ENCODE results near the gene ST6GALNAC2. TPM values are rescaled to one million over a fixed set of nuclear protein-coding genes. Genes with fewer than 3 reads are reported as not detected.
"Not testable (repeated sequence)": the region's sequence is repeated elsewhere in the genome, so short reads cannot be mapped to it uniquely, and the experiment has no call there.

The ST6GALNAC2 gene
- polyA plus RNA-seq, 1 donor, result 8.1 TPM

- DNase-seq, result no peak
These were observed 14.7 kb downstream of the ST6GALNAC2 start for GRCh38 chr17:76570877-76571471.

- DNase-seq, result no peak
These were observed 15.2 kb downstream of the ST6GALNAC2 start for GRCh38 chr17:76570457-76570856.

DNA sequence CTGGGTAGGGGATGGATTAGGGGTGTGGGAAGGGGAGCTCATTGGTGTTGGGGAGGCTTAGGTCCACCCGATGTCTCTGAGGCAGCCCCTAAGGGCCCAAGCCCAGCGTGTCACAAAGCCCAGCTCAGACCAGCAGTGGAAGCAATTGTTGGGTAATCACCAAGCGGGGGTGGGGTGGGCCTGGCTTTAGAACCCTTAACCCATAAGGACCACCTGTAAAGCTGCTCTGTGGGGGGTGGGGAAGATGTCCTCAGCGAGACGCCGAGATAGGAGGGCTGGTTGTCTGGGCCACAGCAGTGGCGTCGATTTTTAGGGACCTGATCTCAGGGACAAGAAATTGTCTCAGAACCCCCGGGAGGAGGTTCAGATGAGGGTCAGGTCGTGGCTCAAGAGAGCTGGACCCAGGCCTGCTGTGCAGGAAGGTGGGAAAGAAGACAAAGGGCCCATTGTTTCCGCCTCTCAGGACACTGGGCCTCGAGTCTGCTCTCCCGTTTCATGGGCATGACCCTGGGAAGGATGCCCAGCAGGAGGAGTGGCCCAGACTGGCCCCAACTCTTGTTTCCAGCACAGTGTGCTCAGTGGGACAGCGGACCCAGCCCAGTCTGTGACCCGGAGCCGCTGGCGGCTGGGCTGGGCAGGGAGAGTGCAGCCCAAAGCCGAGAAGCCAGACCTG lies 15.9 kb downstream of the ST6GALNAC2 start:
- no peak for DNase-seq

DNA sequence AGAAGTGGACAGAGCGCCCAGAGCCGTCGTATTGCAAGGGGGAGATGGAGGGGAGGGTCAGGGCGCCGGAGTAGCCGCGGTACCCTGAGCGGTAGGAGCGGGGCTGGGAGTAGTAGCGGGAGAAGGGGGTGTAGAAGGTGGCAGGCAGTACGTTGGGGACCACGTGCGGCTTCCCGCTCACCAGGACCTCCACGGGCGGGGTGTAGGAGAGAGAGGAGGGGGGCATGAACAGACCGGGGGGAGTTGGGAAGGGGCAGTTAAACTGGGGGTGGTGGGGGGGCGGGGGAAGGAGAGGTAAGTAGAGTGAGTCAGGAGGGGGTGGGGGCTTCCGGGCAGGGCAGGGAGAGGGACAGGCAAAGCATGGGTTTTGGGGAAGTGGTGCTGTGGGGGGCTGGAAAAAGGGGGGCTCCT lies 16.8 kb downstream of the ST6GALNAC2 start:
- no peak for DNase-seq

DNA sequence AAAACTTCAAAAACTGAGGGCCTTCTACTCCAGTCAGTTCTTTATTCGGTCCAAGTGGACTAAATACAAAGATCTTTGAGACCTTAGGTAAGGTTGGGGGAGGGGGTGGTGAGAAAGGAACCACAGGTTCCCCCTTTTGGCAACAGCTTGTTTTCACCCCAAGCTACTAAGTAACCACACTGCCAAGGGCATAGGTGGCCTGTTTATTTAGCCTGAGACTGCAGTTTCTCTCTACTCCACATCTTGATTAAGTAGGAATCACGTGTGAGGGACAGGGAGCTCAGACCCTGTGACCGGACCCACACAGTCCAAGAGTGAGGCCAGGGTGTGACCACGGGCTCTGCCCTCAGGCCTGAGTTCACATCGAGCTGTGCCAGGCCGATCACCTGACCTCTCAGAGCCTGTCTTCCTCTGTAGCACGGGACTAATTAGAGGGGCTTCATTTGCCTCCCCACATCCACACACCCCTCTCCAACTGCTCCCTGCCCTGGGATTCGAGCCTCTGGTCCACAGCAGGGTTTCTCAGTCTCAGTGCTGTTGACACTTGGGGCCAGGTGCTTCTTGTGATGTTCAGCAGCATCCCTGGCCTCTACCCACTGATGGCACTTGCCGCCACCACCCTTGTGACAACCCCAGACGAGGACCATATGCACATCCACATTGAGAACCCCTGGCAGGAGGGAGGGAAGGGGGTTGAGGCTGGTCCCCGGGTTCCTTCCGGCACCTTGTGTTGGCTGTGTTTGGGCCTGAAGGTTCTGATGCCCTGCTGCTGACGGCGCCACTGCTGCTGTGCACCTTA lies 17.8 kb downstream of the ST6GALNAC2 start:
- DNase-seq, result no peak

DNA sequence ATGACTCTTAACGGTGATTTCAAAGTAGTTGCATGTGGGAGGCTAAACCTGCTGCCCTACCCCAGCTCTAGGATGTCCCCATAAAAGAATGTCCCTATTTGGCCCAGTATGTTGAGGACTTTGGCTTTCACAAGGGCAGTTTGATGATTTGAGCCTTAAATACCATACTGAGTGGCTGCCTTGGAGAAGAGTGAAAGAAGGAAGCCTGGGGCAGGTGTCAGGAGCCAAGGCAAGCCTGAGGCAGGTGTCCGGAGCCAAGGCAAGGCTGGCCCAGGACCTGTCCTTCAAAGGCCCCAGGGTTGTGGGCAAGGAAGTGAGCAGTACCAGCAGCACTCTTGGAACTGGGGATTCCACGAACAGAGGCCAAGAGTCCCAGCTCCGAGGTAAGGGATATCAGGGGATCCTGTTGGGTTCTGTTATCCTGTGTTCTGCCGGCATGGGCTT lies 18.6 kb downstream of the ST6GALNAC2 start:
- no peak for DNase-seq

- no peak for DNase-seq
These were observed 19.1 kb downstream of the ST6GALNAC2 start for GRCh38 chr17:76566613-76566943.

DNA sequence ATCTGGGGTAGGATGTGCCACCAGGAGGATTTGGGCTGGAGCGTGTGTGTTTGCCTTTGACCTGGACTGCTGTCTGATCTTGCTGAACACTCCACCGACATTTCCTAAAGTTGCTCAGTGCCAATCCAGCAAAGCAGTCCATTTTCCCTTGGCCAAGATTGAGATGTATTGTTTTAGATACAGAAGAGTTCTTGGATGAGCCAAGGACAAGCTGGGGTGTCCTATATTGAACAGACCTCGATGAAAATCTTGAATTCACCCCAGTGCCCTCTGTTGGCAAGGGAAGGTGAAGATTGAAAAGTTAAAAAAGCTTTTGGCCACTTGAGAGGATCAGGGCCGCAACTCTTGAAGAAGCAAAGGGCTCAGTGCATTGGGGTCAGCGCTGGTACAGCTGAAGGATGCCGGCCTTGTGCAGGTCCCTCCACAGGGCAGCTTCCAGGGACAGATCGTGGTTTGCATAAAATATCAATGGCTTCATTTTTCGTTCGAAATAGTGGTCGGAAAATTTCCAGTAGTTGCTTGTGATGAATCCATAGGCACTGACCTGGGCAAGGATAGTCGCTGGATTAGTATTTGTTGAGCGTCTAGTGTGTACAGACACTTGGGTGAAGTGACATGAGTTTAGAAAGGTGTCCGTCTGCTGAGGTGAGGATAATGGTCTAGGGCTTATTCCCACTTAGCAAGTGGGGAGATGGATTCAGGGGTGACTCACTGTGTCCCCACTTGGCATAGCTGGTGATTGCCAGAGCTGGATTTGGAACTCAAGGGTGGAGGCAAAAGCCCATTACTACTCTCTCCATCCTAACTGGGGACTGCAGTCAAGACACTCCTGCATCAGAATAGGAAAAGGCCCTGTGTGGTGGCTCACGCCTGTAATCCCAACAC lies 19.7 kb downstream of the ST6GALNAC2 start:
- DNase-seq, result no peak

DNA sequence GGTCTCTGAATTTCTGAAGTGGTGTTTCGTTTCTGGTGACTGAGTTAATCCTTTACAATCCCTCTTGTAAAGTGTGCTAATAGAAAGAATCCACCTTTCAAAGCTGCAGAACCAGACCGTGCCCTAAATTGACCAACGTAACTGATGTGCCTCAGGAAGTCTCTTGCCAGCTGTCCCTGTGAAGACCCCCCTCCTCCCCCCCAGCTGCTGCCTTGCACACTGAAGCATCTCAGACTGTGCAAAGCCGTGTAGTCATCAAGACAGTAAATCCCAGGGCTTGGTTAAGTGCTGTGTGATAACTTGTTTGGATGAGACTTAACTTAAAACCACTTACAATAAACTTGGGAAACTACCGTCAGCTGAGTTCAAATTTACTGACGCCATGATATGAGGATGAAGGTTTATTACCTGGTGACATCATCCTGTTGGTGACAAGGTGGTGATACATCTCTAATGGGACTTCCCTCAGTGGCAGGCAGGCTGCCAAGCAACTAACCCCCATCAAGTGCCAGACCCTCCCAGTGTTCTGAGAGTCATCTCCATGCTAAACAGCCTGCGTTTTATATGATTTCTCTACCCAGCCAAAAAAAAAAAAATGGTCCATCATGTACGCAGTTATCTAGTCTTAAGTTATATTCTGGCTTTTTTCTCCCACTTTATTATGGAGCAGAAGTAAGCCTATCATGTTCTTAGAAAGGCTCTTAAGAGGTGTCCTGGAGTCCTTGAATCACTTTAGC lies 20.5 kb downstream of the ST6GALNAC2 start:
- not testable (repeated sequence) for DNase-seq

DNA sequence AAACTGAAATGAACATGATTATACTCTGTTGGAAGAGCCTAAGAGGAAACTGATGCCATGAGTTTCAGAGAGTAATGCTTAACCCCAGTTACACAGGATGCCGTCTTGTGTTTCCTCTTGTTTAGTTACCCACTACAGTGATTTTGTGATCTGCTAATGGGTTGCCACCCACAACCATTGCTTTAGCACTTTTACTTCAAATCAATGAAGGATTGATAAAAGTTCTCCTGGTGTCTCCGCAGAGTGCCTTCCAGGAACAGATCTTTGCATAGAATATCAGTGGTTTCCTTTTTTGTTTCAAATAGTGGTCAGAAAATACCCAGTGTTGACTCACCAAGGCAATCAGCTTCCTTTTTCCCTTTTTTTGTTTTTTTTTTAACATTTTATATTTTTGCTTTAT lies 22.3 kb downstream of the ST6GALNAC2 start:
- not testable (repeated sequence) for DNase-seq

GRCh38 chr17:76562734-76563148 lies 22.9 kb downstream of the ST6GALNAC2 start:
- DNase-seq, result no peak

DNA sequence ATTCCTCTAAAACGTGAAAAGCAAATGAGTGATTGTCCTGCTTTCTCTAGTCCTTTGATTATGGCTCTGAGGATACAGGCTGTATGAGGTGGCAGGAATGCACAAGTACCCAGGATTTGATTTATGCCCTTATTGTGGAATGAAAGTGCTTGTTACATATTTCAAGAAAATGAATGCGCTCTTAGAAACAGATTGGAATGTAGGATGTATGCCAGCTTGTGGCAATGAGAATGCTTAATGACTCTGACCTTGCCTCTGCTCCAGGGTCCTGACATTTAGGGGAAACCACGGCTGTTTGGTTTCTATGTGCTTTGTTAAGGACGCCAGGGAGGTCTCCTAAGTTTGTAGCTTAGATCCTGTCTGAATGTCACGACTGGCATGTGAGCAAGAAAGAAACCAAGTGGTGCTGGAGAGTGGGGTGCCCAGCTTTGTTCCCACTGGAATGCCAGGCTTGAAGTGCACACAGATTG lies 23.8 kb downstream of the ST6GALNAC2 start:
- no peak for DNase-seq

- no peak for DNase-seq
These were observed 24.3 kb downstream of the ST6GALNAC2 start for GRCh38 chr17:76561332-76561731.

- no peak for DNase-seq
These were observed 24.8 kb downstream of the ST6GALNAC2 start for GRCh38 chr17:76560877-76561221.

DNA sequence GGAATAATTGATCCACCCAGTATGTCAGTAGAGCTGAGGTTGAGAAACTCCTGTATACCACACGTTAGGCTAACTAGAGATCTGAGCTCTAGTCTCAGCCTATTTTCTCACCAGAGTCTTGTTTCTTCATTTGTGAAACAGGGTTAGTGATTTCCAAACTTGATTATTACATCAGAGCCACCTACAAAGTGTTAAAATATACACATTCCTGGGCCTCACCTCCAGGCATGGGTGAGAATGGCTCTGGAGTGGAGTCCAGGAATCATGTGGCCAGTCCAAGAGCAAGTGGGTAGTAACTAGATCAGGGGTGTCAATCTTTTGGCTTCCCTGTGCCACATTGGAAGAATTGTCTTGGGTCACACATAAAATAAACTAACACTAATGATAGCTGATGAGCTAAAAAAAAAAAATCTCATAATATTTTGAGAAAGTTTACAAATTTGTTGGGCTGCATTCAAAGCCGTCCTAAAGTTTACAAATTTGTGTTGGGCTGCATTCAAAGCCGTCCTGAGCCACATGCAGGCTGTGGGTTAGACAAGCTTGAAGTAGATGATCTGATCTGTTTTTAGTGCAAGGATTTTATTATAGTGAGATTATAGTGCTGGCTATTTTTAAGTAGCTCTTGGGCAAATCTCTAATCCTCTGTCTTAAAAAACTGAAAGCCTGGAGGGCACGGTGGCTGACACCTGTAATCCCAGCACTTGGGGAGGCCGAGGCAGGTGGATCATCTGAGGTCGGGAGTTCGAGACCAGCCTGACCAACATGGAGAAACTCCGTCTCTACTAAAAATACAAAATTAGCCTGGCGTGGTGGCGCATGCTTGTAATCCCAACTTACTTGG lies 25.4 kb downstream of the ST6GALNAC2 start:
- no peak for DNase-seq

- not testable (repeated sequence) for DNase-seq
These were observed 26.2 kb downstream of the ST6GALNAC2 start for GRCh38 chr17:76559460-76559859.

DNA sequence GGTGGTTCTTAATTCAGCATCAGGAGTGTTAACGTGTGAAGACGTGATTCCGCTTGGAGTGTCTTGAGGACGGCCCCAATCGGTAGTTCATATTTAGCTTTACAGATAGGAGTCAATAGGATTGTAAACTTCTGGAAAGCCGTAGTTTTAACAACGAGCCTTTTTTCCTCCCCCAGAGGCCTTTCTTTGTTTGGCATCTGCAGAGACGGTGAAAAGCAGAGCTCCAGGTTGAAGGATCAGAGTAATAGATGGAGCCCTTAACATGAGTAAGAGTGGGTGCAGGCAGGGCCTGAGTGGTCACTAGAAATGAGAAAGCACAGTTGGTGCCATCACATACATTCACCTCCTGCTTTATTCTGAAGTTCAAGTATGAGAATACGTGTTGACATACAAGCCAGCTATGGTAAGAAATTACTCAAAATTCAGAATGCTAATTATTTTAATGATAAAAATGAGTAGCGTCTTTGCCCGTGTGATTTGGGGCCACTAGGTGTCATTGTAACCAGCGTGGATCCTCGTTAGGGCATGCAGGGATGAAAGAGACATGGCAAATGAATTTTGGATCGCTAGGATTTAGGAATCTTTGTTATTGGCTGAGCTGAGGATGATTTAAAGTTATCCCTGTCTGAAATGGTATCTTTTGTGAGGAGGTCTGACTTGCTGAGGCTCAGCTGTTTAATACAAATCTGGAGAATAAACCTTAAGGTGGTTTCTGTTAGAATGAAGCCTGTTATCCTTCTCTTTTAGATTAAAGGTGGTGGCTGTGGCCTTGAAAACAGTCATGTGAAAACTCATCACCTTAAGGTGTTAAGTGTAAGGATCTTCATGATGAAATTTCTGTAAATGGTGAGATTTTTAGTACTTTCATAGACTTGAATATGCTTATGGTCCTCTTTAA lies 27.2 kb downstream of the ST6GALNAC2 start:
- no peak for DNase-seq

DNA sequence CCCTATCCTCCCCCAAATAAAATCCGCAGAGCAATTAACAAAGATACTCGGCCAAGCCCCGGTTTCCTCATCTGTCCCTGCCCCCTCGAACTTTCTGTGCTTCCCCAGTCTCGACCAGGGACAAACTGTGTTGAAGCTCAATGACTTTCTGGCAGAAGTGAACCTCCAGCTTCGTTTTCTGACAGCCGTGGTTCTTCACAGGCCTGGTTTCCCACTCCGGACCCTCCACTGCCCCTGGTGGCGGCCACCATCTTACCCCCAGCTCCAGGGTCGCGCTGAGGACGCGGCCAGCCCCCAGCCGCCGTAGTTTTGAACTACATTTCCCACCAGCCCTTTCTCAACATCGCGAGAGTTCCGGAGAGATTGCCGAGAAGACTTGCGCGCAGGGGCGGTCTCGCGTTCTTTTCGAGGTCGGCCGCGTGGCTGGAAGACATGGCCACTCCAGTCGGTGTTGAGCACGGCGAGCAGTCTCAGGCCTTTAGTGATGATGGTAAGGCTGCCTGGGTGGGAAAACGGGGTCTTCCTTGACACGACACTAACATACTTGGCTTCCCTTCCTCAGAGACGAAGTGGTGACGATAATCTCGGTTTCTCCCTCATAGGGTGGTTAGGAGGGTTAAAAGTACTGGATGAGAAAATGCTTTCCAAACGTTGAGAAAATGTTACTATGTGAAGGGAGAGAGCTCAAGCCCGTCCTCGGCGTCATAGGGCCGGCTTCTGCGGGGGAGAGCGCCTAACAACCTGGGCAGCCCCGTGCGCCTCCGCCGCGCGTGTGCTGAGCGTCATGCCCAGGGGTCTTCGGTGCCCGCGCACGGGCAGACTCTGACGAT lies 28.1 kb downstream of the ST6GALNAC2 start:
- DNase-seq, result peak; percentile 98

Measured in left kidney (tissue), 2 donors.